Transverse colon (tissue), 4 donors: ENCODE measurements around the gene DNAJB13. TPM values are rescaled to one million over a fixed set of nuclear protein-coding genes. Genes with fewer than 3 reads are reported as not detected.
"Not testable (repeated sequence)": the region's sequence is repeated elsewhere in the genome, so short reads cannot be mapped to it uniquely, and the experiment has no call there.

Experiments used
- DNase-seq: peaks from one replicate; pipeline ENCODE4 v3.0.0-alpha.2; 2019
- H3K27ac ChIP-seq, 4 donors: fragments of 200-600 bp; sonication (generic); 2 replicates each; pipeline ENCODE4 v1.5.1; 2016 to 2018; ENCODE audit warnings: inconsistent platforms in 4 of 4
- H3K27me3 ChIP-seq: fragments of 200-600 bp; sonication (generic); 2 replicates; pipeline ENCODE4 v1.5.1; 2017; ENCODE audit warnings: inconsistent platforms
- H3K36me3 ChIP-seq, 4 donors: fragments of 200-600 bp; sonication (generic); 2 replicates each; pipeline ENCODE4 v1.5.1; 2017 to 2019; ENCODE audit warnings: inconsistent platforms in 4 of 4
- H3K4me1 ChIP-seq, 4 donors: fragments of 200-600 bp; sonication (generic); 2 replicates each; pipeline ENCODE4 v1.5.1; 2017 to 2020; ENCODE audit warnings: inconsistent platforms in 4 of 4
- H3K4me3 ChIP-seq, 4 donors: fragments of 200-600 bp; sonication (generic); 1 replicate in 1 of 4; 2 replicates in 3 of 4; pipeline versions ENCODE4 v1.5.1 to v1.6.1; 2017 to 2019; ENCODE audit warnings: inconsistent platforms in 4 of 4
- H3K9me3 ChIP-seq, 2 donors: fragments of 200-600 bp; sonication (generic); 2 replicates each; pipeline ENCODE4 v1.5.1; 2017 to 2019; ENCODE audit warnings: inconsistent platforms in 2 of 2
- EP300 ChIP-seq: sonication (generic); formaldehyde crosslinking; IDR thresholded peaks from one replicate; pipeline ENCODE4 v1.6.1; 2017; ENCODE audit warnings: antibody characterized with exemption, low read depth
- POLR2A ChIP-seq: fragments of 450-650 bp; IDR thresholded peaks from one replicate; pipeline ENCODE4 v1.6.1; 2016; ENCODE audit warnings: antibody characterized with exemption, mild to moderate bottlenecking, moderate library complexity
- POLR2AphosphoS5 ChIP-seq, 3 donors: sonication (generic); formaldehyde crosslinking; IDR thresholded peaks; one replicate each; pipeline ENCODE4 v1.6.1; 2016; ENCODE audit warnings: antibody characterized with exemption in 3 of 3
- WGBS, 2 donors: methylation state at CpG; one replicate each; pipeline ENCODE4 v1.1.5; 2018; ENCODE audit warnings: low coverage in 1 of 2; 5-methylcytosine and 5-hydroxymethylcytosine counted together
- in situ Hi-C, 4 donors: fragments of 200-750 bp; cut with MboI; loops; one replicate each; pipeline versions ENCODE4 v1.15.0 to v1.15.1; 2017; ENCODE audit warnings: low sequenced_read_pairs in 3 of 4, low pct_ligation_motif_present in 1 of 4, low pct_unique_long_range_greater_than_20kb in 1 of 4
- intact Hi-C: fragments of 100-400 bp; cut with DNase I; formaldehyde crosslinking; loops from one replicate; pipeline ENCODE4 v1.15.1; 2023; ENCODE audit warnings: low total_unique reads
- total RNA-seq, 4 donors: library from RNA; depleted of rRNA; stranded (reverse); fragments of >200 nt; gene quantifications; one replicate each; pipeline ENCODE4 v1.1.0, GENCODE V29; 2016
- TF ChIP-seq, protein P1 (sequence below), 5 experiments: fragments of 200-600 bp in 3 of 5; fragments of 450-650 bp in 2 of 5; sonication (generic) in 3 of 5; IDR thresholded peaks; 1 replicate in 2 of 5; 2 replicates in 3 of 5; pipeline ENCODE4 v1.5.1; 2016 to 2017; ENCODE audit warnings: antibody characterized with exemption in 5 of 5, inconsistent platforms in 3 of 5, mild to moderate bottlenecking in 2 of 5, moderate library complexity in 1 of 5

Gene DNAJB13
- total RNA-seq, 4 donors from 2014 or later: not detected

DNA sequence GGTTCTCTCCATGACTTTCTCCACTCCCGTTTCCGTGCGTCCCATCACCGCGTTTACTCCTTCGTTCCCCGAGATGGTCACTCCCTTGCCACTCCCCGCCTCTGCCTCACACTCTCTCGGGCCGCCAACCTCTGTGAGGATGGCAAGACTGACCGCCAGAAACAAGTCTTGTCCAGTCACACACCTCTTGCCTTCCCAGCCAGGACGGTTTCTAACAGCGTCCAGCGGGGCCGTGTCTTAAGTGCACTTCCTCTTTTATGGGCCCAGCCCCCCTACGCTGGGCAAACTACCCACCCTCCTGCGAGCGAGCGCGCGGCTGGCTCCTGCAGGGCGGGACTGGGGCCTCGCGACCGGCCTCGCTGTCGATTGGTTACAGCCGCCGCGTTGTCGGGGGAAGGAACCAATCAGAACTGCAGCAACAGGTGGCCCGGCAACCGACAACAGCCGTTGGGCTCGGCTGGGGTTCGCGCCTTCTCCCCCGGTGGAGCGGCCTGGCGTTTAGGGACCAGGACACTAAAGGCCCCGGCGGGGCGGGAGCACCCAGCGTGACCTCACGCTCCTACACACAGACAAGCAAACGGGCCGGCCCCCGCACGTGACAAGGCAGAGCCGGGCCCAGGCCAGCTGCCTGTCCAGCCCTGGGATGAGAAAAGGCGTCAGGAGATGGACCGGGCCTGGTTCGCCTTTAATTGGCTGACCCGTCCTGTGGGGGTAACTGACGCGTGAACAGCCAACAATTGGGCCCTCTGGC lies 32.3 kb downstream of the DNAJB13 start:
- peak overlapping the region; percentile 45 to 64 (median 54) for H3K4me3 ChIP-seq
- H3K9me3 ChIP-seq: no peaks in the 10 kb centered on the region
- 1% methylated on average over 56 of the region's 56 CpGs; no CpG with 5 or more reads in 1 of the 2 donors for WGBS, 2 donors
- H3K4me1 ChIP-seq: peaks cover 0 to 40% (median 19%) of the 10 kb centered on the region in 4 donors
- peak overlapping the region; percentile 91 to 94 (median 92) for H3K27ac ChIP-seq
- peak; percentile 91 for TF ChIP-seq POLR2A
- no peak for TF ChIP-seq EP300
- peak; percentile 71 to 83 (median 76) for TF ChIP-seq POLR2AphosphoS5 (IDR thresholded peaks at IDR 0.05)
- TF ChIP-seq, protein P1, sequence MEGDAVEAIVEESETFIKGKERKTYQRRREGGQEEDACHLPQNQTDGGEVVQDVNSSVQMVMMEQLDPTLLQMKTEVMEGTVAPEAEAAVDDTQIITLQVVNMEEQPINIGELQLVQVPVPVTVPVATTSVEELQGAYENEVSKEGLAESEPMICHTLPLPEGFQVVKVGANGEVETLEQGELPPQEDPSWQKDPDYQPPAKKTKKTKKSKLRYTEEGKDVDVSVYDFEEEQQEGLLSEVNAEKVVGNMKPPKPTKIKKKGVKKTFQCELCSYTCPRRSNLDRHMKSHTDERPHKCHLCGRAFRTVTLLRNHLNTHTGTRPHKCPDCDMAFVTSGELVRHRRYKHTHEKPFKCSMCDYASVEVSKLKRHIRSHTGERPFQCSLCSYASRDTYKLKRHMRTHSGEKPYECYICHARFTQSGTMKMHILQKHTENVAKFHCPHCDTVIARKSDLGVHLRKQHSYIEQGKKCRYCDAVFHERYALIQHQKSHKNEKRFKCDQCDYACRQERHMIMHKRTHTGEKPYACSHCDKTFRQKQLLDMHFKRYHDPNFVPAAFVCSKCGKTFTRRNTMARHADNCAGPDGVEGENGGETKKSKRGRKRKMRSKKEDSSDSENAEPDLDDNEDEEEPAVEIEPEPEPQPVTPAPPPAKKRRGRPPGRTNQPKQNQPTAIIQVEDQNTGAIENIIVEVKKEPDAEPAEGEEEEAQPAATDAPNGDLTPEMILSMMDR (IDR thresholded peaks at IDR 0.05): no peak
- DNase-seq: peak; percentile 95
- H3K27me3 ChIP-seq: no peaks in the 10 kb centered on the region
- H3K36me3 ChIP-seq: no peaks in the 10 kb centered on the region
- in situ Hi-C loops: no loop called here
- intact Hi-C loops: no loop called here

DNA sequence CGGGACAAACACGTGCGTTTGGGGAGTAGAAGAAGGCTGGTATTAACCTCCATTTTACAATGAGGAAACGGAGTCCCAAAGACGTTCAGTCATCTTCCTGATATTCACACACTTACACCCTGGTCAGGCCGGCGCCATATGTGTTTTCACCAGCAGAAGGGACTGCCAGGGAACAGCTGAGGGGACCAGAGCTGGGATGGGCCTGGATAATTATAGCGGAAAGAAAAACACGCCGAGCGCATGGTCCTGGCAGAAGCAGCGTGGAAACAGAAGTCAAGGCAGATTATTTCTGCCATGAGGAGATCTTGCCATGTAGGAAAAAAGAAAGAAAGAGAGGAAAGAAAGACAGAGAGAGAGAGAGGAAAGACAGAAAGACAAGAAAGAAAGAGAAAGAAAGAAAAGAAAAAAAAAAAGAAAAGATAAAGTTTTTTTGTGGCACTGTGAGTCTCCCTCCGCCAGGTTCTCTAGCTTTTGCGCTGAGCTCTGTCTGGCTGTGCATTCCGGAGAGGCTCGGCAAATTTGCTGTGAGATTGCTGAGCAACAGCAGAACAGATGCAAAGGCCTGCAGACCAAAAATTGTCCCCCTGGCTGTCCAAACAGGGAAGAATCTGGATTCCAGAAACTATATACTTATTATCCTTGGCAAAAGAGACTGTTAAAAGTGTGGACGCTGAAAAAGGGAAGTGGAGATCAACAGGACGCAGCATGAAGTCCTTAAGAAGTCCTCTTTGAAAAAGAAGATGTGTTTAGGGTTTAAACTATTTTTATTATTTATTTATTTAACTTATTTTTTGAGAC lies 33.1 kb downstream of the DNAJB13 start:
- in situ Hi-C loops (no loop called here), intact Hi-C loops (no loop called here)
- no peak for DNase-seq
- H3K36me3 ChIP-seq: no peaks in the 10 kb centered on the region
- WGBS, 2 donors: 62 to 87% methylated on average over 10 to 18 of the region's 18 CpGs
- TF ChIP-seq, protein P1 (IDR thresholded peaks at IDR 0.05): no peak
- TF ChIP-seq POLR2A (no peak), EP300 (no peak), POLR2AphosphoS5 (IDR thresholded peaks at IDR 0.05) (no peak)
- peak overlapping the region; percentile 91 to 94 (median 92) for H3K27ac ChIP-seq
- H3K9me3 ChIP-seq: no peaks in the 10 kb centered on the region
- H3K27me3 ChIP-seq: no peaks in the 10 kb centered on the region
- peak overlapping the region in 3 of 4 donors; percentile 54 to 64 (median 55) for H3K4me3 ChIP-seq
- H3K4me1 ChIP-seq: peaks cover 0 to 40% (median 19%) of the 10 kb centered on the region in 4 donors

DNA sequence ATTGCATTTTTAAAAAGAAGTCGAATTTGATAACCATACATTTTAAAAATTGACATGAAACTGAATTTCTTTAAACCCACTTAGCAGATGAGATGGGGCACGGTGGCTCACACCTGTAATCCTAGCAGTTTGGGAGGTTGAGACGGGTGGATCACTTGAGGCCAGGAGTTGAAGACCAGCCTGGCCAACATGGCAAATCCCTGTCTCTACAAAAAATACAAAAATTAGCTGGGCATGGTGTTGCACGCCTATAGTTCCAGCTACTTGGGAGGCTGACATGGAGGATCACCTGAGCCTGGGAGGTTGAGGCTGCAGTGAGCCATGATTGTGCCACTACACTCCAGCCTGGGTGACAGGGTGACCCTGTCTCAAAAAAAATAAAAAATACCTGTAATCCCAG lies 34.8 kb downstream of the DNAJB13 start:
- H3K27me3 ChIP-seq, in situ Hi-C loops, H3K27ac ChIP-seq, intact Hi-C loops, H3K9me3 ChIP-seq, DNase-seq, H3K4me3 ChIP-seq, H3K36me3 ChIP-seq: not testable (repeated sequence)
- WGBS, 2 donors: 93 to 94% methylated on average over 2 to 4 of the region's 4 CpGs
- peaks cover 0 to 24% (median 18%) of the 10 kb centered on the region in 4 donors for H3K4me1 ChIP-seq

DNA sequence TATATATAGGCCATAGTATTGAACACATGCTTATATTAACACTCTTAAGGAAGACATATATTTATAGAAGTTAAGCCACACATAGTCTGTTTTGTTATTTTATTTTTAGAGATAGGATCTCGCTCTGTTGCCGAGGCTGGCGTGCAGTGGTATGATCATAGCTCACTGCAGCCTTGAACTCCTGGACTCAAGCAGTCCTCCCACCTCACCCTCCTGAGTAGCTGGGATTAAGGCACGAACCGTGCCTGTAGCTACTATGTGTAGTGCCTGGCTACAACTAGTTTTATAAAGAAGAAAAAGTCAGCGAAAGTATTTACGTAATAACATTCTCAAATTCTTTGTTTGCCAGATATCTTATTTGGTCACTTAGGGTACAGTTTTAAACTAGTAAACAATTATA lies 37.4 kb downstream of the DNAJB13 start:
- Histone ChIP-seq H3K9me3 (no peaks in the 10 kb centered on the region), H3K4me3 (no peak overlapping the region), H3K27me3 (no peaks in the 10 kb centered on the region), H3K4me1 (peaks cover 0 to 9% (median 7%) of the 10 kb centered on the region in 4 donors), H3K36me3 (no peaks in the 10 kb centered on the region), H3K27ac (no peak overlapping the region)
- TF ChIP-seq POLR2AphosphoS5 (IDR thresholded peaks at IDR 0.05) (no peak), POLR2A (no peak), EP300 (no peak)
- TF ChIP-seq, protein P1 (IDR thresholded peaks at IDR 0.05): no peak
- 79 to 92% methylated on average over 7 of the region's 7 CpGs for WGBS, 2 donors
- DNase-seq: no peak
- intact Hi-C loops: no loop called here
- in situ Hi-C loops: no loop called here
